Stimulated activated CD4-positive, alpha-beta T cell treated with anti-CD3 and anti-CD28 coated beads, Interleukin-12 subunit alpha, Interleukin-12 subunit beta, amount 100 ng/mL, for 4 hours (primary cell): ENCODE results near the gene CDCA7L.
"Not testable (repeated sequence)": the region's sequence is repeated elsewhere in the genome, so short reads cannot be mapped to it uniquely, and the experiment has no call there.

ENCODE experiments used
- DNase-seq: peaks from one replicate; pipeline ENCODE4 v3.0.0-alpha.2; 2020

The CDCA7L gene

DNA sequence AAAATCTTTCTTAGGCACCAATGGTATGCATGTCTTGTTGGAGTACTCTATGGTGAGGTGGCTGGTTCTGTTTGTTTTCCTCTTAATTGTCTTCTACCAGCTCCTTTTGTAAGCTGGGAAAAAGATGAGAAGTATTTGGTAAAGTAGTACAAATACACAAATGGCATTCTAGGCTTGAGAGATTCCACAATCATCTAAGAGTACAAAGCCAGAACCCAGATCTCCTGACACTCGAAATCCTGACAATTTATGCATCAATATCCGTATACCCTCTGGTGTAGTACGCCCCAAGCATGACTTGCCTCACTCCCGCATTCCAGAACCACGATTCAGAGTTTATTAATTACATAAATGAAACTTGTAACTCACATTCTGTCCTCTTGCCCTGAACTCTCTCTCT, 43.5 kb downstream of the CDCA7L start:
- no peak for DNase-seq

DNA sequence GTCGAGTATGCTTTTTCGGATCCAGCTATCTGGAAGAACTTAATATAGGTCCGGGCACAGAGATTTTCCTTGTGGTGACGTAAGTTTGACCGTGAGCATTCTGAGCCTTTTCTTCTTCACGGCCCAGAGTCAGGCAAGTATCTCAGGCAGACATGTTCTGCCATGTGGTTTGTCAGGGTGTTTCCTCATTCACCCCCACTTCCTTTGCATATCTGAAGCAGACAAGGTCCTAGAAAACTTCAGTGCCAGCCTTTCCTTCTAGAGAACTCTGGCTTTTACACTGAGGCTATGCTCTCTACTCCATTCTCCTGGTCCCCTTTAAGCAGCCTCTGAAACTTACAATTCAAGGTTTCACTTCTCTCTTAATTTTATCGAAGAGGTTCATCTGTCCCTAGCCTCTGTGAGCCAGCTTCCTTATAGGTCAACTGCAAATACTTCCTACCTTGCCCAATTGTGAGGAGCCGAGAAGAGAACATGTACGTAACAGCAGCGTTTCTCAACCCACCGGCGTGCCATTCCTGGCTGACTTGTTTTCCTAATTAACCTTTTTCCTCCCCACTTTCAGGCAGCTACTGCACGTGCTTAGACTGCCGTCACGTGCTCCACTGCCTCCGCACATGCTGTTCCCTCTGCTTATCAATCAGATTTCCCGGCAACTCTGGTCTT, 47.3 kb downstream of the CDCA7L start:
- no peak for DNase-seq

DNA sequence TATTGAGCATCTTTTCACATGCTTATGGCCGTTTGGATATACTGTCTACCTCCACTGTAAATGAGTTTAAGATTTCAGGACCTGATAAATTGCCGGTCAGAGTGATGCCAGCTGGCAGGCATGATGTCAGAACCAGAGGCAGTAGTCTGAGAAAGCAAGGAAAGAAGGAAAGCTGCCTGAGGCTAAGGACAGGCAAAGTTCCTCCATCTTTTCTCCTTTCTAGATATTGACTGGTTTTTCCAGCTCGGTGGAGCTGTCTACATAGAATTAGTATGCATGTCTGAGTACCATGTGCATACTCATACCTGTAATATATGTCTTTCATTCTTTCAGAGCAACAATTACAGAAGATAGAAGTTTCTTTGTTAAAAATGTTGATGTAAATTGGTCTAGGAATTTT, 52.3 kb downstream of the CDCA7L start:
- DNase-seq = no peak

DNA sequence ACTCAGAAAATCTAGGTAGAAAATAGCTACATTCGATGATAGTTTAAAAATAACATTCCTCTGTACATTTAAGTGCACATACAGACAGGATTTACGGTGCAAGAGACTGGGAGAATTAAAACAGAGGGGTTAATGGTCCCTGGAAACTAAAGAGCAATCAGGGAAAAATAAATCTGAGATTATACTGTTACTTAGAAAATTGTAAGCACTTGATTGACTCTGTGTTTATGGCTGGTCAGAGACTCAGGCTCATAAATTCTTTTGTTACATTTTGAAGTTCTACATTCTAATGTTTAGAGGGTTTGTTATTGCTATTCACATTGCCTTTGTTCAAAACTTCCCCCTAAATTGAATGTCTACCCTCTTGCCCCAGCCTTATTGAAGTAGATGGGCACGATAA, 54.4 kb downstream of the CDCA7L start:
- DNase-seq = no peak

DNA sequence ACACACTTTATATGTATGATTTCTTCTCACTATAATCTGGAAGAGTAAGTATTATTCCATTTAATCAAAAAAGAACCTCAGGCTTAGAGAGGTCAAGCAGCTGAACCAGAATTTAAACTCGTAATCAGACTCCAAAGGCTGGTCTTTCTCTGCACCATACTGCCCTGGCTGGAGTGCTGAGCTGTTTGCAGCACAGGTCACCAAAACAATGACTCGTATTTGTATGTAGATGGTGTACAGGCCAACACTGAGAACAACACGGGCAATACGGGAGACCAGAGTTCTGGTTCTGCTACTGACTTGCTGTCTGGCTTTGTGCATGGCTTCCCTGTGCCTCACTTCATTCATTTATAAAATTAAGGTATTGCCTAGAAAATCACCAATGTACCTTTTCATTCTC, 57.9 kb downstream of the CDCA7L start:
- DNase-seq = no peak

DNA sequence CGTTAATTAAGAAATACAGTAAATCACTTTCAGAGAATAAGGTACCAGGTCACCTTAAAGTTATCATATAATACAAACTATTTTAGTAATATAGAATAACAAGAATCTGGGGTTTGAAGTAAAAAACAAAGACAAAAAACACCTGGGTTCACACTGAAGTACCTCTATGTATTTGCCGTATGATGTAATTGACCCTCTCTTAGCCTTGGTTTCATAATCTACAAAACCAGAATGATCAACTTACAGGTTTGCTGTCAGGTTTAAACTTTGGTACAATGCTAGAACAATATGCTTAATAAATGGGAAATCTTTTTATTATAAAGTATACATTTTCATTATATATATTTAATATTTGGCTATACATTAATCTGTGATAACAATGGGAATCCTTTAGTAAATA, 58.3 kb downstream of the CDCA7L start:
- DNase-seq = no peak

DNA sequence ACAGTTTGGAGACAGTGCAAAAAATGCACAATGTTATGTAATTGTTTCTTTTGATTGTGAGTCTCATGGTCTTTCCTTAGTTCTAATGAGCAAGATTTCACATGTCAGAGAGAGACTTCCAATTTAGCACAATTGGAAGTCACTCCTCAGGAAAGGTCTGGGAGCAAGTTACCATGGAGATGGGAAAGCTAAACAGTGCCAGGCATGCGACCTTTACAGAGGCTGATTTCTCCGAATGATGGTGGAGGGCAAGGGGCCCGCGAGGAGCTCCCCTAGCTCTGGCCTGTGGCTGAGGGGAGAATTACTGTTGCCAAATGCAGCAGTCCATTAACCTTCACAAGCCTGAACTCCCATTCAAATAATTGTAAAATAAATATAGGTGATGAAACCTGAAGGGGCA, 59.3 kb downstream of the CDCA7L start:
- no peak for DNase-seq

DNA sequence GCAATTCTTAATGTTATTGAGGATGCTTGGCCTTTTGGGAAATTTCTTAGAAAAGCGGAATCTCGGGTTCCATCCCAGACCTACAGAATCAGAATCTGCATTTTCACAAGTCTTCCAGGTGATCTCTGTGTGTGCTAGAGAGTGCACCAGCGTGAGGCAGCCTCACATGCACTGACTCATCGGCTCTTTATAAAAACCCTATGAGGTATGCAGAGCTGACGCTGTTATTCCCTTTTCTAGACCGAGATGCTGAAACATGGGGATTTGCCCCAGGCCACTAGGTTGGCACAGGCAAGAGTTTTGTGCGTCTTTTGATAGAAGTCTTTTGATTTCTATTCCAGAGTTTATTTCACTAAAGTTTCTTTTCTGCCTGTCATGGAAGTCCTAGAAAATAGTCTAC, 61.2 kb downstream of the CDCA7L start:
- DNase-seq = no peak

DNA sequence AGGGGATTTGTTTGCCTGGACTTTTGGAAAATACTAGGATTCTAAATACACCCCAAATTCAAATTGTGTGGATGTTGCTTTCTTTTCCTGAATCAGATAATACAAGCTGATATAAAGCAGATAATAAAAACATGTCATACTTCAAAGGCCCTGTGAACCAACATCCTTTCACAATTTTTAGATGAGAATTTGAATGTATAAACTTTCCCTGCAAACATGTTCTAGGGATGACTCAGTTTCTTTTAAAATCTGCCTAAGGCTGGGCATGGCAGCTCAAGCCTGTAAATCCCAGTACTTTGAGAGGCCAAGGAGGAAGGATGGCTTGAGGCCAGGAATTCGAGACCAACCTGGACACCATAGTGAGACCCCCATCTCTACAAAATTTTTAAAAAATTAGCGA, 62.2 kb downstream of the CDCA7L start:
- not testable (repeated sequence) for DNase-seq

DNA sequence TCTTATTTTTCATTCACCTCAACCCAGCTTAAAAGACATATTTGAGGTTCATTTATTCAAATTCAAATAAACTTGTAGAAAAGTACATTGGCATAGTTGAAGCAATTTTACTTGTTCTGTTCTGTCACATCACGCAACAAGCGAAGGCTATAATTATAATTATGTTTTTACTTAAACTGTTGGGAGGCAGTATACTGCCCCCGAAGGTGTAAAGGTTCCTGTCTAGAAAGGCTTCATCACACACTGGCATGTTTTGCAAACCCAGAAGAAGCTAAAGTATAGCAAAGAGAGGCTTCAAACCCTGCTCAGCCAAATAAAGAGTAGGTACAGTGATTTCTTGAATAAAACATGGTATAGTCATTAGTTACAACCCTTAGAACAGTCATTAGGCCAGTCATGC, 62.6 kb downstream of the CDCA7L start:
- no peak for DNase-seq

DNA sequence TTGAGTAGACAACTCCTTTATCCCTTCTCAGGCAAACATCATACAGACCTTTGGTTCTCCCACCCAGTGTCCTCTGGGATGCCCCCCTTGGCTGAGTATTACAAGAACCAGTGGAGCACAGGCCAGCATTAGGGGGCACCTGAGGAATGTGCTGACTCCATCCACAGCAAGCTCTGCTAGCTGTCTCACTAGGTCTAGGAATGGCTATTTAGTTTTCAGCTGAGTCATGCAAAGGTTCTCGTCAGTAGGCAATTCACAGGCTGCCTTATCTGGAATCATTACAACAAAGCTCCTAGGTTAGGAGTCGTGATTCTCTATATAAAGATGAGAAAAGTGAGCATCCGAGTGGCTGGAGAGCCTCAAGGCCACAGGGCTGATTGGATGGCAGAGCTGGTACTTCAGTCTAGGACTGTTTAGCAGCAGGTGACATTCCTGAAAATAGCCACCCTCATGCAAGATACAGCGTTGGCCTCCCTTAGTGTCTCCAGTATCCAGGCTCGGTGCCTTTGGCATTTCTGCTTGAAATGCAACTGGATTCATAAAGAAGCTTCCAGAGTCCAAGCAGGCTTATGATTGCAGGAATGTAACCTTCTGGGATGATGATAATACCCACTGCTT, 75.8 kb downstream of the CDCA7L start:
- DNase-seq = no peak

DNA sequence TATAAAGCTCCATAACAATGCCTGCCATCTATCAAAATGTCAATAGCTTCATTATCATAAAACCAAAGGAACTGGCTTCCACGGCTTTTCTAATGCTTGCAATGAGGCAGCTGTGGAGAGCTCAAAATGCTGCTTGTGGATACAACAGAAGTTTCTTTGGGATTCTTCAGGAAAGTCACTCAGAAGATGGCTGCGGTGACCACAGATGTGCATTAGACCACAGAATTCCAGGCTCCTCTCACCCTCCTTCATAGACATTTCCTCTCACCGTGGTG, 77.2 kb downstream of the CDCA7L start:
- DNase-seq = no peak

DNA sequence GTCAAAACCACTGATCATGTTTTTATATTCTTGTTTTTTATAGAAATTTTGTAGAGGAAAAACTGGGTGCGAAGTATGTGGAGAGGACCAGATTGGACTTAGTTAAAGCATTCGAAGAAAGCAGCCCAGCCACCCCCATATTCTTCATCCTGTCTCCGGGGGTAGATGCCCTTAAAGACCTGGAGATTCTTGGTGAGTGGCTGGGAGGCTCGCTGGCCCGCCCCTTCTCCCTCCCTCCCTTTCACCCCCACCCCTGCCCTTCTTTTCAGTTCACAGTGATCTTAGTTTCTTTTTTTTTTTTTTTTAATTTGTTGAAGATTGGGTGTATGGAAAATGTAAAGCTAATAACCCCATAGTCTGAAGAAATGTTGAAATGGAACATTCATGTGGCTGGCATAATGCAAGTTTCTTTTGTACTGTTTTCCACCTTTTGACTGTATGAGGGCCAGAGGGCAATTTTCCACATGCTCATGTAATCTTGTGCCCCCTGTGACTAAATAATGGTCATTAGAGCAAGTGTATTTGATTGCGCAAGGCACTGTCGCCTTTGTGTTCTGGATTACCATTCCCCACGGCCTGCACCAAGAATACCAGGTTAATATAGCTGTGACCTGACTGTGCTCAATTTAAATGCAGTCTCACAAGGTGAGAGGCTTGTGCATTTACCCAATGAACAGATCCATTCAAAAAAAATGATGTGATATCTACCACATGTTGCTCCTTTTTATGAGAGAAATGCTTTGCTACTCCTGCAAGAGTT, 77.7 kb downstream of the CDCA7L start:
- no peak for DNase-seq

DNA sequence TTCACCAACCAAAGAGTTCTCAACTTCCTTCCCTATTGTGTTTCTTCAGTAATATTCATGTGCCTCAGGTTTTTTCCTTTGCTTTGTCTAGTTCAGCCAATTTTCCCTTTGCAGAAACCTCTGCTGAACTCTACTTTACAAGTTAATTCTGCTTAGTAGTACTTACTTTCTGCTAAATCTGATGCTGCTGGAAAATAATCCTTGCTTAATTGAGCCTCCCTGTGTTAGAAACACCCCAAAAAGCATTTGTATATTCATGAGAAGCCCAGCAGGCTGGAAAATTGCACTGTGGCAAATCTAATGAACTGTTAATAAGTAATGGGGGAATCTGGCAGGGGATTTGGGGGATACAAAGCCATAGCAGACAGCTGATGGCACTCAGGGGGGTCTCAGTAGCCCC, 78.5 kb downstream of the CDCA7L start:
- no peak for DNase-seq

DNA sequence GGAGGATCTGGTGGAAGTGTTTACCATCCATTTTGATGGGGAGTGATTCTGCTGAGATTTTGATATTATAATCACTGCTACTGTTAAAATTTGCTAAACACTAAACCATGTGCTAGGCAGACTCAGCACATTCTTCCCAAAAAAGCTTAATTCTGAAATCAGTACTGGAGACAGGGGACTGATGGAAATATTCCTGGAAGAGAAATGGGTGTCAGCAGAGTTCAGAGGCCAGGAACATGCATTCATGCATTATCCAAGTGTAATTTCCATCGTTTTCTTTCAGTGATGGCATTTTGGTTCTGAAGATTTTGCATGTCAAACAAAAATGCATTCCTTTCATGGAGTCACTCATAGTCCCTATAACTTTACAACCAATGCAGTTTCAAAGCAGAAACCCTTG, 79.0 kb downstream of the CDCA7L start:
- no peak for DNase-seq

DNA sequence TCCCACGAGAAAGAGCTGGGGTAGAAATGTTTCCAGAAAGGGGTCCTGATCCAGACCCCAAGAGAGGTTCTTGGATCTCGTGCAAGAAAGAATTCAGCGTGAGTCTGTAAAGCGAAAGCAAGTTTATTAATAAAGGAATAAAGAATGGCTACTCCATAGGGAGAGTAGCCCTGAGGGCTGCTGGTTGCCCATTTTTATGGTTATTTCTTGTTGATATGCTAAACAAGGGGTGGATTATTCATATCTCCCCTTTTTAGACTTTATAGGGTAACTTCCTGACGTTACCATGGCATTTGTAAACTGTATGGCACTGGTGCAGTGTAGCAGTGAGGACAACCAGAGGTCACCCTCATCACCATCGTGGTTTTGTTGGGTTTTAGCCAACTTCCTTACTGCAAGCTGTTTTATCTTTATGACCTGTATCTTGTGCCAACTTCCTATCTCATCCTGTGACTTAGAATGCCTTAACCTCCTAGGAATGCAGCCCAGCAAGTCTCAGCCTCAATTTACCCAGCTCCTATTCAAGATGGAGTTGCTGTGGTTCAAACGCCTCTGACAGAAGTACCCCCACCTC, 80.0 kb downstream of the CDCA7L start:
- DNase-seq = not testable (repeated sequence)

DNA sequence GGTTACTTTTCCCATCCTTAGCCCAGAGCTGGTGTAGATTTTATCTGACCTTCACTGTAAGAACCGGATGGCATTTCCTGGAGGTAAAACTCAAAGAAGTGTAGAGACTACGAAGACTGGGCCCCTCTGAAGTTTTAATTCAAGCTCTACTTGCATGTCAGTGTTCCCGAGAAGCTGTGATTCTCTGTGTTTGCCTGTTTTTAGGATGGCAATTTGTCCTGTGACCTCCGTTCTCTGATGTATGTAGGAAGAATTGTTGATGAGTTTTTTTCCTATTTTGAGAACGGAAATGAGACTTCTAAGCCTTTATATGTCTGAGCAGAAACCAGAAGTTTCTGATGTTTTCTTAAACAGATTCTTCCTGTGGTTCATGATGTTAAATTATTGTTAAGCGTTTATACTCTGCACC, 94.1 kb downstream of the CDCA7L start:
- DNase-seq = no peak
